GM19468 (cell line): Measurements from ENCODE around the gene APLF.
"Not testable (repeated sequence)": the region's sequence is repeated elsewhere in the genome, so short reads cannot be mapped to it uniquely, and the experiment has no call there.

Source experiments
- ATAC-seq: cut with Tn5 transposase; IDR thresholded peaks from one replicate; pipeline ENCODE4 v1.9.1; 2021; ENCODE audit warnings: mild to moderate bottlenecking, moderate library complexity, moderate number of reproducible peaks; ENCODE audit not compliant: unreplicated experiment; ENCODE audit errors: extremely low read depth

The APLF gene

GRCh38 chr2:68566362-68566761 lies 99.0 kb downstream of the APLF start:
- no peak for ATAC-seq

GRCh38 chr2:68568116-68568515 lies 100.7 kb downstream of the APLF start:
- no peak for ATAC-seq

GRCh38 chr2:68569604-68570003 lies 102.2 kb downstream of the APLF start:
- no peak for ATAC-seq

- not testable (repeated sequence) for ATAC-seq
Observed at GRCh38 chr2:68570434-68570833, 103.0 kb downstream of the APLF start.

- no peak for ATAC-seq
Observed at GRCh38 chr2:68574202-68574791, 106.9 kb downstream of the APLF start.

- no peak for ATAC-seq
Observed at GRCh38 chr2:68577183-68577582, 109.8 kb downstream of the APLF start.

GRCh38 chr2:68579689-68580088 lies 112.3 kb downstream of the APLF start:
- no peak for ATAC-seq

GRCh38 chr2:68588589-68588988 lies 121.2 kb downstream of the APLF start:
- ATAC-seq: no peak

GRCh38 chr2:68589963-68590362 lies 122.6 kb downstream of the APLF start:
- ATAC-seq: no peak

- no peak for ATAC-seq
Observed at GRCh38 chr2:68590702-68591101, 123.3 kb downstream of the APLF start.

GRCh38 chr2:68591225-68591624 lies 123.8 kb downstream of the APLF start:
- ATAC-seq: no peak

GRCh38 chr2:68594041-68594440 lies 126.7 kb downstream of the APLF start:
- ATAC-seq: no peak

GRCh38 chr2:68594674-68595492 lies 127.5 kb downstream of the APLF start:
- no peak for ATAC-seq

GRCh38 chr2:68595493-68595785 lies 128.1 kb downstream of the APLF start:
- ATAC-seq: not testable (repeated sequence)

- not testable (repeated sequence) for ATAC-seq
Observed at GRCh38 chr2:68600495-68600894, 133.1 kb downstream of the APLF start.

- no peak for ATAC-seq
Observed at GRCh38 chr2:68603059-68603458, 135.7 kb downstream of the APLF start.

GRCh38 chr2:68604077-68604476 lies 136.7 kb downstream of the APLF start:
- no peak for ATAC-seq

- ATAC-seq: no peak
Observed at GRCh38 chr2:68605939-68606338, 138.6 kb downstream of the APLF start.

- ATAC-seq: no peak
Observed at GRCh38 chr2:68606759-68607158, 139.4 kb downstream of the APLF start.

GRCh38 chr2:68607837-68608236 lies 140.5 kb downstream of the APLF start:
- ATAC-seq: no peak

- ATAC-seq: no peak
Observed at GRCh38 chr2:68612765-68613519, 145.6 kb downstream of the APLF start.
